Measurements from ENCODE around the gene LMF2.
"Not testable (repeated sequence)": the region's sequence is repeated elsewhere in the genome, so short reads cannot be mapped to it uniquely, and the experiment has no call there.

The LMF2 gene

GRCh38 chr22:50522806-50523438 is 15.4 kb upstream of the LMF2 start:
- DNase-seq, result no peak

GRCh38 chr22:50522208-50522805 is 14.8 kb upstream of the LMF2 start:
- no peak for DNase-seq

DNA sequence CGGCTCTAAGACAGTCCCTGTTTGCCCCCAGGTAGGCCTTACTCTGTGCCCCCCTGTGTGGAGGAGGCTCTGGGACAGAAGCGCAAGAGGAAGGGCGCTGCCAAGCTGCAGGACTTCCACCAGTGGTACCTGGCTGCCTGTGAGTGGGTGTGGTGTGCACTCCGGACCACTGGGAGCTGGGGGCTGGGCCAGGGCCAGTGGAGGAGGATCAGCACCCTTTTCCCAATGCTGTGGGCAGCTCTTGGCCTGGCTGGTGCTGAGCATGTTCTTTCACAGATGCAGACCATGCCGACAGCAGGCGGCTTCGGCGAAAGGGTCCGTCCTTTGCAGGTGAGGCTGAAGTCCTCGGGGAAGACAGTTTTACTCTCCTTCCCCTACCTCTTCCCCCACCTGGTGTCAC is 14.2 kb upstream of the LMF2 start:
- DNase-seq, result no peak

DNA sequence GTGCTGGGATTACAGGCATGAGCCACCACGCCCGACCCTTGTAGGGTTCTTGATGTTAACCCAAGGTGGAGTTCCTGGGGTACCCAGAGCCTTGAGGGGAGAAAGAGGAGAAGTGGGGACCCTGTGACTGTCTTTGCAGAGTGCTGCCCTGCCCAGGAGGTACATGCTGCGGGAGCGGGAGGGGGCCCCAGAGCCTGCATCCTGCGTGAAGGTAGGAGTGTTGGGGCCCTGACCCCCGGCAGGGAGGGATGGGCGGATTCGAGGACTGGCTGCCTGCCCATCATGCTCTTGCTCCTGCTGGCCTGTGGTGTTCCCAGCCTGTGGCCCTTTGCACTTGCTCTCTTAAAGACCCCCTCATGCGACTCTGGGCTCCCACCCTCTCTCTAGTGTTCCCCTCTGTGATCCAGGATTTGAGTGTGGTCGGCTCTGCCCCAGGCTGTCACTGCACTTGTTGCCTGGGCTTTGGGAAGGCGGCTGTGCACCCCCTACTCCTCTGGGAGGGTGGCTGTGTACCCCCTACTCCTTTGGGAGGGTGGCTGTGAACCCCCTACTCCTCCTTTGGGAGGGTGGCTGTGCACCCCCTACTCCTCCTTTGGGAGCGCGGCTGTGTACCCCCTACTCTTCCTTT is 13.4 kb upstream of the LMF2 start:
- no peak for DNase-seq

- not testable (repeated sequence) for DNase-seq
These were observed 12.7 kb upstream of the LMF2 start for GRCh38 chr22:50520184-50520583.

- DNase-seq, result no peak
These were observed 11.6 kb upstream of the LMF2 start for GRCh38 chr22:50519151-50519550.

DNA sequence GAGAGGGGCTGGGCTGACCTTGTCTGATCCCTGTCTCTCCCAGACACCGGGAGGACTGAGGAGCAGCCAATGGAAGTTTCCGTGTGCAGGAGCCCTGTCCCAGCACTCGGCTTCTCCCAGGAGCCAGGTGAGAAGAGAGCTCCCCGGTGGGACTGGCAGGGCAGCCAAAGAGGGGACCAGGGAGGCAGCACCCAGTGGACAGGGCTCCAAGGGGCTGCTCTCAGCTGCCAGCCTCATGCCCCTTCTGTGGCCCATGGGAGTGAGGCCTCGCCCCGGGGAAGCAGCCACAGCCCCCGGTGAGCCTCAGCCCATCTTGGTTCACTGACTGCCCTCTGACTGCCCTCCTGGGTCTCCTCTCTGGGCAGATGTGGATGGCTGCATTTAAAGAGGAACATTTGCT is 11.1 kb upstream of the LMF2 start:
- DNase-seq, result no peak

DNA sequence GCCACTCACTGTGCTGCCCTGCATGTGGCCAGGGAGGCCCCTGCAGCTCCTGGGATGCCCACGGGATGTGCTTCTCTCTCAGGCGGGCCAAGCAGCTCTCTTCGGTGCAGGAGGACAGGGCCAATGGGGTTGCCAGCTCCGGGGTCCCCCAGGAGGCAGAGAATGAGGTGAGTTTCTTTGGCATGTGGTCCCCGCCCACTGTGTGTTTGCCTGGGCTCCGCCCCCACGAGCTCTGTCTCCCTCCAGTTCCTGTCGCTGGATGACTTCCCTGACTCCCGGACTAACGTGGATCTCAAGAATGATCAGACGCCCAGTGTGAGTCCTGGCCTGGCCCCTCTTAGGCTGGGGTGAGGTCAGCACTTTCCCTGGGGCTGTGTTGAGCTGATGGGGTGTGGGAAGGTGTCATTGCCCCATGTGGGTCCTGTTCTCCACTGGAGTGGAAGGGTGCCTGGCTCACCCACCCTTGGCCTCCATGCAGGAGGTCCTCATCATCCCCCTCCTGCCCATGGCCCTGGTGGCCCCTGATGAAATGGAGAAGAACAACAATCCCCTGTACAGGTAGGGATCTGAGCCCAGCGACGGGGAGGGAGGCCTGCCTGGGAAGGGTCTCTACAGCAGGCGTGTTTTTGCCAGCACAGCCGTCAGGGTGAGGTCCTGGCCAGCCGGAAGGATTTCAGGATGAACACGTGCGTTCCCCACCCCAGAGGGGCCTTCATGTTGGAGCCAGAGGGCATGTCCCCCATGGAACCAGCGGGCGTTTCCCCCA is 10.2 kb upstream of the LMF2 start:
- no peak for DNase-seq

DNA sequence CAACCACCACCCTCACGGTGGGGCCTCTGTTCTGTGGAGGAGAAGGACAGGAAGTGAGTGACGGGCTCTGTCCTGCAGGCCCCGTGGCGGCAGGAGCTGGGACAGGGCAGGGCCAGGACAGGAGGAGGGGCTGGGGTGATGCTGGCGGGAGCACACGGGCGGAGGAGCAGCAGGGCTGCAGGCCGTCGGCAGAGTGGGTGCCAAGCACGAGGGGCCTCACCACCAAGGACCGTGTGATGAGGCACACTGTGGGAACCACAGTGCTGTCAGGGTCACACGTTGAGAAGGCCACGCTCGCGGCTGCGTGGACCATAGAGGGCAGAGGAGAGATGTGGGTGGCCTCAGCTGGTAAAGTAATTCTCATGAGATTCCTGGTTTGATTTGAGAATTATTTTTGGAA is 9.4 kb upstream of the LMF2 start:
- DNase-seq, result no peak

- DNase-seq, result no peak
These were observed 8.6 kb upstream of the LMF2 start for GRCh38 chr22:50516068-50516467.

- DNase-seq, result no peak
These were observed 5.7 kb upstream of the LMF2 start for GRCh38 chr22:50513175-50513574.

GRCh38 chr22:50508897-50509296 is 1.4 kb upstream of the LMF2 start:
- DNase-seq, result no peak

- peak; percentile 97 for DNase-seq
These were observed 736 bp upstream of the LMF2 start, which contains the start of gene NCAPH2 for GRCh38 chr22:50507991-50508884. NCAPH2 (plus strand) TSS chr22:50508224; CDS start chr22:50508338, 114 bp downstream.

- no peak for DNase-seq
These were observed 686 bp downstream of the LMF2 start for GRCh38 chr22:50506611-50507420.

DNA sequence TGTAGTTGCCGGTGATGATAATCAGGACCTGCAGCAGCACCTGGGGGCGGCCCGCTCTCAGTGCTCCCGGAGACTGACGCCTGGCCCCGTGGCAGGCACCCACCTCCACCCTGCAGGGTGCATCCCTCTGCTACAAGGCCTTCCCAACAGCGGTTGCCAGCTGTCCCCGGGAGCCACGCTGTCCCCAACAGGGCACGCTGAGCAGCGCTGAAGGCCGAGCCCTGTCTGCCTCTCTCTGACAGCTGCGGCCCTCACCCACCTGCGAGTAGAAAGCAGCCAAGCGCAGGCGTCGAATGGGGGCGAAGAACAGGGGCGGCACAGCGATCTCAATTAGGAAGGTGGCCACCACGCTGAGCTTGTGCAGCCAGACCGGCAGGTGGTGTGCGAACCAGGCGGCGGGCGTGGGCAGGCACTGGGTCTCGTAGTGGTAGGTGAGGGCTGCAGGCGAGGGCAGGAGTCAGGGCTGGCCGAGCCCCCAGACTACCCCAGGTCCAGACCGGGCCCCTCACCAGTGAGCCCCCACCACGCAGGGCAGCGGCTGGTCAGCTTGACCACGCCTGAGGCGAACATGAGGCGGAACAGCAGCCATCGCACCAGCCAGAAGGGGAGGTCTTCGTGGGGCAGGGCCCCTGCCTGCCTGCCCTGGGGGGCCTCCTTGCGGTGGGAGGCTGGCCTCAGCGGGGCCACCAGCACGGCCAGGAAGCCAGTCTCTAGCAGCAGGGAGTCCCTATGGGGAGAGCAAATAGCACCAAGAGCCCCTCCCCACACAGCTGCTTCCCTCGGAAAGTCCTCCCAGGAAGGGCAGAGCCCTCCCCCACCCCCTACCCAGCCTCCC is 1.5 kb downstream of the LMF2 start:
- DNase-seq, result no peak

DNA sequence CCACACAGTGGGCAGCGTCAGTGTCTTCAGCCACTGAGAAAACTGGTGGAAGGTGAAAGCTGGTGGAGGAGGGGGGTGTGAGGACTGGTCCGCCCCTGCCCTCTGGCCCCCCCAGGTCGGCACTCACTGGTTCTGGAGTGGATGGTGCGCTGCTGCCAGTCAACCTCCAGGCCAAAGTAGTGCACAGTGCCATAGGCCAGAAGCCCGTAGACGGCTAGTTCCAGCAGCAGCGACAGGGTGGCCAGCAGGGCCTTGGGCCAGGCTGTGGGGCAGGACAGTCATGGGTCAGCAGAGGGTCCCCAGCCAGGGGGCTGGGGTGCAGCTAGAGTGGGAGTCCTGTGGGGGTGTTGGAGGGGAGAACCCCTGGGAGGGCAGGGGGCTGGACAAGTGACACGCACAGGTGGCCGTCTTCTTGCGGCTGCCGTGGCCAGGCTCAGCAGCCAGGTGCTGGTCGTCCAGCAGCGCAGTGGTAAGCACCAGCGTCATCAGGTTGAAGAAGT is 2.2 kb downstream of the LMF2 start:
- no peak for DNase-seq

GRCh38 chr22:50504369-50505211 is 2.9 kb downstream of the LMF2 start:
- no peak for DNase-seq

DNA sequence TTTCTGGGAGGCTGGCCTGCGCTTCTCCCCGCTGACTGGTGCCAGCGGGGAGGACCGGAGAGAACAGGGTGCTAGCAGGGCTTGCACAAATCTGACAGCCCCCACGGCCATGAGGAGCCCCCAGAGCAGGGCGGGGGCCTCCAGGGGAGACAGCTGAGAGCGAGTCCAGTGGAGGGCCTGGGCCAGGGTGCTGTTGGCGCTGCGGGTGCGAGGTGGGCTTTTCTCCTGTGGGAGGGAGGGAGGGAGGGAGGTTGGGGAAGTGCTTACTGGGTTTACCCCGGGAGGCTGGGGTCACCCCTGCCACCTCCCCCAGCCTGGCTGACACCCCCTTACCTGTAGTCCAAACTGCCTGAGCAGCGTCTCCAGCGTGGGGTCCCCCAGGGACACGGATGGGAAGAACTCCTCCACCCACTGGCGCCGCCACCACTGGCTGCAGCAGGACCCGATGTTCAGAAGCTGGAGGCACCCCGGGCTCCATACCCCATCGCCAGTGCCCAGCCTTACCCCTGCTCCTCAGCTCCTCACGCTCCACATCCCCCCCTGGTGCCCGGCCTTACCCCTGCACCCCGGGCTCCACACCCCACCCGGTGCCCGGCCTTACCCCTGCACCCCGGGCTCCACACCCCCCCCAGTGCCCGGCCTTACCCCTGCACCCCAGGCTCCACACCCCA is 3.9 kb downstream of the LMF2 start:
- DNase-seq, result peak; percentile 35
